Stromal cell of bone marrow (primary cell): ENCODE results near the gene UPK2.

Experiments used
- DNase-seq: peaks from one replicate; pipeline ENCODE4 v3.0.0-alpha.2; 2012; ENCODE audit warnings: low read depth

The UPK2 gene

DNA sequence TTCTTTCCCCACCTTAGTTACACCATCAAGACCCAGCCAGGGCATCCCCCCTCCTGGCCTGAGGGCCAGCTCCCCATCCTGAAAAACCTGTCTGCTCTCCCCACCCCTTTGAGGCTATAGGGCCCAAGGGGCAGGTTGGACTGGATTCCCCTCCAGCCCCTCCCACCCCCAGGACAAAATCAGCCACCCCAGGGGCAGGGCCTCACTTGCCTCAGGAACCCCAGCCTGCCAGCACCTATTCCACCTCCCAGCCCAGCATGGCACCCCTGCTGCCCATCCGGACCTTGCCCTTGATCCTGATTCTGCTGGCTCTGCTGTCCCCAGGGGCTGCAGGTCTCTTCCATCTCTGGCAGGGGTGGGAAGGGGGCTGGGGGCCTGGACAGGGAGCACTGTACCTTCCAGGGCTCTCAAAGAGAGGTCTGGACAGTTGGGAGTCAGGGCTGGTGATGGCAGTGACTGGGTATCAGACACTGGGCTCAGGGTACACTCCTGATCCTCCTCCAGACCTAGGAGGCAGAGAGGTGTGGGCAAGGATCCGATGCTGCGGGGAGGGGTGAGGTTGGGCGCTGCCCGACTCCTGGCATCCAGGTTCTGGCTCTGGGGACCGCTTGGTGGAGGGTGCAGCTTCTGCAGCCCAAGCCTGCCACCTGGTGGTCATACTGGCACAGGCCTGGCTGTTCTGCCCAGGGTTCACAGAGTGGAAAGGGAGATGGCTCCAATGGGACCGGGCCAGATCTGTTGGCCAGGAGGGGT, at the start of gene UPK2:
Gene UPK2, plus strand, starts transcription at position 205 of the 753 bp plus-strand sequence. Its CDS starts 53 bp downstream, at position 258.
- DNase-seq, result peak; percentile 44

DNA sequence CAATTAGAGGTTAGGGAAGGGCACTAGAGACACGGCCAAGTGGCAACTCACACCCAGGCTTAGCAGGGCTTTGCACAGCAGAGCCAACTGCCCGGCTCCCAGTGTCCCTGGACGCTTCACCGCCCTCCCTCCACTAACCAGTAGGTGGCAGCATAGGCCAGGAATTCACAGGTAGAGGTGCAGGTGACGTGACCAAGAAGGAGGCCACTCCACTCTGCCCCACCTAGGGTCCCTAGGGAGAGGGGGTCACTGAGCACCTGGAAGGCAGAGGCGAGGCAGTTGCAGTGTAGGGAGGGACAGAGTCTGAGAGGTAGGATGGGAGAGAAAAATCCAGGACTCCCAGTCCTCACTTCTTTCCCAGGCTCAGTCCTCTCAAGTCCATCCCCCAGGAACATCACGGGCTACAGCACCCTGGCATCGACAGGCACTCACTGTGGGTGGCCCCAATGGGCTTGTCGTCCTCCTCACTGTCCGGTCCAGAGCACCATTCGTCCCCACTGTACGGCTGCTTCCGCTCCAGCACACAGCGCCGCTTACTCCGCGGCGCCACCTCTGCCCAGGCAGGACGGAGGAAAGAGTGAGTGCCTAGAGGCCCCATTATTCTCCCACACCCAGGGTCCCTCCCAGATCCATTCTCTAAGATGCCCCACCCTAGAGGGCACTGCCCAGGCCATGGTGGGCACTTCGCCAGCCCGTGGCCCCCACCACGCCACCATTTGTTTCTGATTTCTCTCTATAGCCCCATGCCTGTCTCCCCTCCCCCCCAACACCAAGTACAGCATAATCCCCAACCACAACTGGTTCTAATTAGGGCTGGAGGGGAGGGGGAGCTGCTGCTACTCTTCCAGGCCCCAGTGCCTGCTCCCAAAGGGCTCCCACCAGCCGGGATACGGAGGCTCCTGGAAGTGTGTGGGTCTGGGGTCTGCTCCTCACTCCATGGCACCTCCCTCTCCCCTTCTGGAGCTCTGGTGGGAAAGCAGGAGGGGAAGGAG, 48.8 kb upstream of the UPK2 start:
- peak; percentile 59 for DNase-seq

DNA sequence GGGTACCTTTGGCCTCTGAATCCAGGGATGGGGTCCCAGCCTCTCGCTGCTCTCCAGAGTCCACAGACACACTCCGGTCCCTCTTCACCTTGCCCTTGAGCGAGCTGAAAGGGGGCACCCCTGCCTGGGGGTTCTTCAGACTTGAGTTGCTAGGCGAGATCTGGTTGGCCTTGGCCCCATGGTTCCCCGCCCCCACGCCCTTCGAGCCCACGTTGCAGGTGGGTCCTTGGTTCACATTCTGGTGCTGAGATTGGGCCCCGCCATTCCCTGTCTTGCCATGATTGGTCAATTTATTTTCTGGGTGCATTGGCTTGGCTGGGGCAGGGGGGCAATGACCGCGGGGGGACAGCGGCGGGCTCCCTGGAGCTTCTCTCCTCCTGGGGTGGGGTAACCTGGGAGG, 47.8 kb upstream of the UPK2 start:
- no peak for DNase-seq

DNA sequence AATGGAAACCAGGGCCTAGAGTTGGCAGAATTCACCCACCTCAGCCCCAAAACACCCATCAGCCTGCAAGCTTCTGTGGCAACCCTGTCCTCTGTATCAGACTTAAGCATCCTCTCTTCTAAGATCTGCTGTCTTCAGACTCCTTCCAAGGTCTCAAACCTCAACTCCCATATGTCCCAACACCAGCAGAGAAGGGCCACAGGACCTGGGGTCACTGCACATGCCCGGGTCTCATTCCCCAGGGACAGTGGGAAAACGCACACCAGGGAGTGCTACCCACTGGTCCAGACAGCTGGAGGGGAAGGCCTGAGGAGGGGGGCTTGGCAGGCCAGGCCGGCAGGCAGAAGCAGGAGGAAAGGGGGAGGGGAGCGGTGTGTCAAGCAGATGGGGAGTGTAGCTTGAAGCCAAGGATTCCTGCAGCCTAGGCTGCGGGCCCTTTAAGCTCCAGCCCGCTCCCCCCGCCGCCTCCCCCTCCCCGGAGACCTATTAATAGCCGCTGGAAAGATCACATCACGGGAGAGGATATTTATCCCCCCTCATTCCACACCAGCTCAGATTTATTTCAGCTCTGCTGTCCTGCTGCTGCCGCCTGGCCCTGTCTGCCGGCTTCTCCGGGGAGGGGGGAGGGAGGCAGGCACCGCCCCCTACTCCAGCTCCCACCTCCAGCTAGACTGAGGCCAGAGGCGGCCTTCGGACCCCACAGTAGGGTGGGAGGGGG, 47.0 kb upstream of the UPK2 start:
- peak; percentile 85 for DNase-seq

DNA sequence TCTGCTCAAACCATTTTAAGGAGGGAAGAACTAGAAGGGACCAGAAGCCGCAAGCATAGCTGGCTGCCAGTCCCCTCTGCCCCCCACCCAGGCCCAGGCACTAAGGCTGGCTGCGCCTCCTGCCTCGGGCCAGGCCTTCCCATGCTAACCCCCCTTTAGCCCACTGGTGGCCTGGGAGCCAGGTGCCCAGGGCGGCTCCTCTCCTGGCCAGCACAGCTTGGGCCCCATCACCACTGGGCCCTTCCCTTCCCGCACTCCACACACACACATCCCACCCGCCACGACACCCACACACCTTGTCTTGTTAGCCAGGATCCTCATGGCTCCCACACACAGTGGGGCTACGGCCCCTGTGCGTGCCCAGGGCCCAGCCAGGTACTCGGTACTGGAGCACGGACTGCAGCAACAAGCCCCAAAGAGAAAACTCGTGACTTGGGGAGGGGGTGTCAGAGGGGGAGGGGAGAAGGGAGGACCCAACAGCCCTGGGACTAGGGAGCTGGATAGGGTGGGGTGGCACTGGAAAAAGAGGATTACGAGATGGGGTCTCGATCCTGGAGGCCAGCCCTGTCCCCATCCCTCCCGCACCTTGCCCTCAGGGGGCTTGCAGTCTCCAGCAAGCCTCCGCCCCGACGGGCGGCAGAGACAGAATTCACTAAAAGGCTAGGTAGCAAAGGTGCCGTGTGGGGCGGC, 46.3 kb upstream of the UPK2 start:
- DNase-seq, result no peak

DNA sequence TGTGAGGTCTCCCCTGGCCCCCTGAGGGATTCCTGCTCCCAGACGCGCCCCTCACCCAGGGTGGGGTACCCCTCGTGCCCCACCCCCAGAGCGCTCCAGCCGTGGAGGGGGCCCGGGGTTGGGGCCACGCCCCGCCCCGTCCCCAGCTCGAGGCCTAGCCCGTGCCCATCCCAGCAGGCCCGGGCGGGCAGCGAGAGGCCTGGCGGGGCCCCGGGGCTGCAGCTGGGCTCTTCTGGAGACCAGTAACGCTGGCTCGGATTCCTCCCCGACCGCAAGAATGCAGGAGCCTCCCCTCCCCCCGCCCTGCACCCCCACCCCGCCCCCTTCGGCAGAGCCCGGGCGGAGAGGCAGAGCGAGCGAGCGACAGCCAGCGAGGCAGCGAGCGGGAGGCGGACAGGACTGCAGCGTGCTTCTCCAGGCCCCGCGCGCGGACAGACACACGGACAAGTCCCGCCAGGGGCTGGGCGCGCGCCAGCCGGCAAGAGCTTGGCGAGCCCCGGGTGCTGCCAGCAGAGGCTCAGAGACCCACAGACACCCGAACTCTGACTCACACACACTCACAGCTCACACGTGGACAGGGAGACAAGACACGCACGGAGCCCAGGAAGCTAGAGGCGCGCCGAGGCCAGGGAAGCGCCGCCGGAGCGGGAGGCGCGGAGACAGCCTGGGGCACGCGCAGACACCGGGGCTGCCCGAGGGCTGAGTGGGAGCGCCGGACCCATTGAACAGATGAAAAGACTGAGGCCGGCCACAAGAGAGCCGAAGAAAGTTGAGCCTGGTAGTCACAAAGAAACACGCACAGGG, 45.6 kb upstream of the UPK2 start:
- DNase-seq, result peak; percentile 87

DNA sequence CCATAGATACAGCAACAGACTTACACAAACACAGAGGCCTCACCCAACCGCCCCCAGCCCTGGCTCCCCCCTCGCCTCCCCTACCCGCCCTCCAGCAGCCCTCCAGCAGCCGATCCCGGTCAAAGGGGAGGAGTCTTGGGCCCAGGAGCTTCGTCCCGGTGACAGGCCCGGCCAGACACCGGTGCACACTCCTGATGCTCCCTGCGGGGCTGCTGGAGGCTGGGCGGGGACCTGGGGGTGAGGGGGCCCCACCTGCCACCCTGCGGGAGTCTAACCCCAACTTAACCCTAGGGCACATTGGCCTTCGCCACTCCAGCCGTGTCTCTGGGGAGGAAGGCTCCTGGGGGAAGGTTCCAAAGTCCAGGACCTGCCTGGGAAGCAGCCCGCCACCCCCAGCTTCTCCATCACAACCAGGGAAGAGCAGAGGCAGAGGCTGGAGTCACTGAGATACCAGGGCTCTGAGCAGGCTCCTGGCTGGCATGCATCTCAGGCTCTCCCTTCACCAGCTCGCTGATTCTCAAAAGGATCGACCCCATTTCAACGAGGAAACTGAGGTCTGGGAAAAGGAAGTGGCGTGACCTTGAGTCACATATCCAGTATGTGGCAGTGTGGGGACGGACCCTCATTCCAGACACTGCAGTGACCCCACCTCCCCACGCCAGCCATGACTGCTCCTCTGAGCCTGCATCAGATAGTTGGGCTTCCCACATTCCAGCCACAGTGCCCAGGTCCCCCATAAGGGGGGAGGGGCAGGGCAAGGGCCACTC, 44.8 kb upstream of the UPK2 start:
- no peak for DNase-seq

DNA sequence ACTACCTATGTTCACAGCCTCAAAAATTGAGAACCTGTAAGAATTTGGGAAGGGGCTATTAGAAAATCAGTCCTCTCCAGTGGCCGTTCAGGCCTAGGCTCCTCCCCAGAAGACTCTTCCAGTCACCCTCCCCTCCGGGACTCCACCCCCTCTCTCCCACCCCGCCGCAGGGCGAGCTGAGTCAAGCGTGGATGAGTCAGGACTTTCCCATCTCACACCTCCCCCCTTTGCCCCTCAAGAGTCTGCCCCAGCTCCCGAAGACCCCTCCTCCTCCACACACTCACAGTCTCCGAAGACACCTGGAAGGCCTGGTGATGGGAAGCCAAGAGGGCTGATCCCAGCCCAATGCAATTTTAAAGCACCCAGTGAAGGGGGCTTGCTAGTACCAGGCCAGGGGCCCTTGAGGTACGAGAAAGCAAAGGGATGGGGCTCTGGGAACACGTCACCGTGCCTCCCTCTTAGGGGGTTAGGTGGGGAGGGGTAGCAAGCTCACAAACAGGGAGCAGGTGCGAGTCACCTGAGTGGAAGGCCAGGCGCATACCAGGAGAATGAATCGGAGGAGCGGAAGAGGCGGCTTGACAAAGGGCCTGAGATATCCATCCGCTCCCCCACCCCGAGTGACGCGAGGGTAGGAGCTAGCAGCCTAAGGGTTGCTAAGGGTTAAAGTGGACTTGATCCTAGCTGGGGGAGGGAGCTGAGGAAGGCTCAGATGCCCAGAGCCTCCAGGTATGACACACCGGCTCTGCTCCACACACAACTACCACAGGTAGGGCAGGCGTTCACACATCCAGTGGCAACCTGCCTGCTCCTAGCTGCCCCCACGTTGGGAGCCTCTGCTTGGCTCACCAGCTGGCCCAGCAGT, 44.0 kb upstream of the UPK2 start:
- peak; percentile 84 for DNase-seq

DNA sequence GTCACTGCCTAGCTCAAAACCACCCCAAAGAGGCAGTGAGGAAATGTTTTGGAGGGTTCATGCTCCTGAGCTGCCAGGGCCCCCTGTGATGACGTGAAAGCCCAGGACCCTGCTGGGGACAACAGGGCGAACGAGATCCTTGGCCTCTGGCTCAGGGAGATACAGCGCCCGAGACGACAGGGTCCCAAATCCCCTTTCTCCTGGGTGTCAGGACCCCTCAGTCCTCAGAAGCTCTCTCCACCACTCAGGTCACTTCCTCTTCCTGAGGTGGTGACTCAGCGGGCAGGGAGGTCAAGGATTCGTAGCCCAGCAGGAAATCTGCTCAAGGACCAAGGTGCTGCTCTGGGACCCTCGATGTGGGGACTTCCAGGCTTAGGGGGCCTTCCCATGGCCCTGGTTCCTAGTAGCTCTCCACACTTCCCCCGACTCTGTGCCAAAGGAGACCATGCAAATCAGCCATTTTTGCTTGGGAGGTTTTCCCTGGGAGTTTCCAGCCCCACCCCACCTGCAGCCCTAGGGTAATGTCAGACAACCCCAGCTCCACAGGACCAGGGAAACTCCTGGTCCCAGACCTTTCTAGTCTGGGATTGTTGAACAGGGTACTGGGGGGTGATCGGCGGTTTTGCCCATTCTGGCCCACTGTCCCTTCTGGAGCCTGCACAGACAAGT, 43.2 kb upstream of the UPK2 start:
- DNase-seq, result no peak

DNA sequence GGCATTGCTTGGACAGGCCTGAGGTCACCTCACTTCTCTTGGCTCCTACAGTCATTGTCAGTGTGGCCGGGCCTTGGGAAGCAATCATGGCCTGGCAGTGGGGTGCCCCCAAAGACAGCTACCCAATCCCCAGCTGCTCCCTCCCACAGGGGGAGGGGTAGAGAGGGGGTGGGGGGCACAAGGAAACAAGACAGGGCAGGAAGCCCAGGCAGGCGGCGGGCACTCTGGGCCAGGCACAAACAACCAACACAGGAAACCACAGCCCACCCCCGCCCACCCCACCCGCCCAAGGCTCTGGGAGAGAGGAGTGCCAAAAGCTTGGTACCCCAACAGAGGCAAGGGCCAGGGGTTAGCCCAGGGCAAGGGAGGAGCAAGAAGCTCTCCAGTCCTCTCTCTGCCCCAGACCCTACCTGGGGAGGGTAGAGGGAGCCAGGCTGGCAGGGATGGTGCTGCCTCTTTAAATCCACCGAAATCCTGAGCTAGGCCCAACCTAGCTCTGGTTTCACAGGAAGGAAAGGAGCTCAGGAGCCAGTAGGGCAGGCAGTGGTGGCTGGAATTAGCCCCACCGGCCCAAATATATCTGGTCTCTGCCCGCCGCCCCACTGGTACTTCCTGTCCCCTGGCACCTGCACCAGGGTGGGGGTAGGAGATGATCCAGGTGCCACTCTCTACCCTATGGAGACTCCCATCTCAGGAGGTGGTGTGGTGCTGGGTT, 42.5 kb upstream of the UPK2 start:
- no peak for DNase-seq

DNA sequence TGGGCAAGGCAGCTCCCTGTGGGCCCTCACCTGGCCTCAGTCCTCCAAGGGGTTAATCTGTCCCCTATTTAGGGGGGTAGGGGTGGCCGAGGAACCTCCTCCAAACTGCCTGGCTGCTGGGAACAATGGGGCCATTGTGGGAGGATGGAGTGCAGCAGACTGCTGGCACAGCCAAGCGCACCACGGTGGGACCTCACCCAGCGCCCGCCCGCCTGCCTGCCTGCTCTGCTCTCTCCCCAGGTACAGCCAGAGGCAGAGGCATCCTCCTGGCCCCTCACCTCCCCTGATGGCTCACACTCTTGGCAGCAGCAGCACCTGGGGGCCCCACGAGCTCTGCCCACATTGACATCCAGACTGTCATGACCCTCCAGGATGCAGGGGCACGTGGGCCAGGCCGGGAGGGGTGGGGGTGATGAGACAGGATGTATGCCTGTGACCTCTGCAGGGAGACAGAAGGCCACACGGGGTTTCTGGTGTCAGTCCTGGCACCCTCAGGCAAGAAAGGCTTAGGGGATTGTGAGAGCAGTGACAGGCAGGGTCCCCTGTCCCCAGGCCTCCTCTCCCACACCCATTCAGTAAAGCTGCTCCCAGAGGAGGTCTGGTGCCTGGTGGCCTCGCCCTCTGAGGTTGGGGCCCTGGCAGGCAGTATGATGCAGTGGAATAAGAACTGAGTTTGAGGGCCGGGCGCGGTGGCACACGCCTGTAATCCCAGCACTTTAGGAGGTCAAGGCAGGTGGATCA, 41.8 kb upstream of the UPK2 start:
- DNase-seq, result no peak

DNA sequence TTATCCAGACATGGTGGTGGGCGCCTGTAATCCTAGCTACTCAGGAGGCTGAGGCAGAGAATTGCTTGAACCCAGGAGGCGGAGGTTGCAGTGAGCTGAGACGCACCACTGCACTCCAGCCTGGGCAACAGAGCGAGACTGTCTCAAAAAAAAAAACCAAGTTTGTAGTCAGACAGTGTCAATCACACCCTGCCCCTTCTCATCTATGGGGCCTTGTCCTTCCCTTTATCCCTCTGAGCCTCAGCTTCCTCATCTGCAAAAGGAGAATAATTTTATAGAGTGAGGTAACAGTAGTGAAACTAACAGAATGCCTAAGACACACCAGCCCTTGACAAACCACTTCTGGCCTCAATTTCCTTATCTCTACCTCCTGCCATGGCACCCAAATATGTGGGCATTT, 41.1 kb upstream of the UPK2 start:
- no peak for DNase-seq

DNA sequence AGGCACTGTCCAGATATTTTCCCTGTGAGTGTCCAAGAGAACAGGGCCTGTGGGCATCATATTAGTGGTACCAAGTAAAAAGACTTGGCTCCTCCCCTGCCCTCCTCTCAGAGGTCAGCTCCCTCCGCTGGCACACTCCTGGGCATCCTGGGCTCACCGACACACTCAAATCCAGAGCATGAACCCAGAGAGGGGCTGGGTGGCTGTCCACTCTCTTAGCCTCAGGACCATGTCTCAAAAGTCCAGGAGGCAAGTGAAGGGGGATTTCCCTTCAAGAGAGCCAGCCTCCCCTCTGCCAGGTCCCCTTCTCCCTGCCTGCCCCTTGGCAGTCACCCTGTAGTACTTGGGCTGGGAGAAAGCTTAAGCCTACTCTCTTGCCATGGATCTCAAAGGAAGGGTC, 40.7 kb upstream of the UPK2 start:
- DNase-seq, result no peak

DNA sequence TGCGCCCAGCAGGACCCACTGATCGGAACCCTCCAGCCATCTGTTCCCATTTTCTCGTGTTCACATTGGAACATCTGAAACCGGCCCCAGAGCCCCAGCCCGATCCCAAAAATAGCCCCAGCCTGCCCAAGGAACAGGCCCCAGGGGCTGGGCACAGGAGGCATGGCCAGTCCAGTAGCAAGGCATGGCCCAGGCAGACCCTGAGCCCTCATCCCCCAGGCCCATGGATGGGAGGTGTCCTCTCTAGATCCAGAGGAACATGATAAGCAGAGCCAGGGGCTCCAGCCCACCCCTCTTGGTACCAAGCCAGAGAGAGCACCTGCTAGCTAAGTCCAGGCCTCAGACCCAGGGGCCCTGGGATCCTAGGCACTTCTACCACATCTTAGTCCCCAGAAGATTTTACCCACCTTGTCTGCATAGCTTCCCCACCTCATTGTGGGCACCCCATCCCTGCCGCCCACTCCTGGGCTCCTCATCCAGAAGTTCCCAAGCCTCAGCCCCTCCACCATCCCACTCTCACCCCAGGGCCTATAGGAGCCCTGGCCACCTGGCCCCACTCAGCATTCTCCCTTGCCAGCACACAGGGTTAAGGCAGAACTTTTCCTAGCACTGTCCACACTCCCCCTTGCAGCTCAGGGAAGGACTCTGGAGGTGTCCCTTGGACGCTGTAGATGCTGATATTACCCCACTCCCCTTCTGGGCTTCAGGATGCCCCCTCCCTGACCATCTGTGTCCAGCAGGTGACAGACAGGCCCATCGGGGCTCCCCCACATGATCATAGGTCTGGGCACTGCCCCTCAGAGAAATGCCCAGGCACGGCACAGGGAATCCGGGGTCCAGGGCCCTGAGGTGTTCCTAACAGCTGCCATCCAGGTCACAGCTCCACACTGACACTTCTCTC, 39.9 kb upstream of the UPK2 start:
- no peak for DNase-seq

DNA sequence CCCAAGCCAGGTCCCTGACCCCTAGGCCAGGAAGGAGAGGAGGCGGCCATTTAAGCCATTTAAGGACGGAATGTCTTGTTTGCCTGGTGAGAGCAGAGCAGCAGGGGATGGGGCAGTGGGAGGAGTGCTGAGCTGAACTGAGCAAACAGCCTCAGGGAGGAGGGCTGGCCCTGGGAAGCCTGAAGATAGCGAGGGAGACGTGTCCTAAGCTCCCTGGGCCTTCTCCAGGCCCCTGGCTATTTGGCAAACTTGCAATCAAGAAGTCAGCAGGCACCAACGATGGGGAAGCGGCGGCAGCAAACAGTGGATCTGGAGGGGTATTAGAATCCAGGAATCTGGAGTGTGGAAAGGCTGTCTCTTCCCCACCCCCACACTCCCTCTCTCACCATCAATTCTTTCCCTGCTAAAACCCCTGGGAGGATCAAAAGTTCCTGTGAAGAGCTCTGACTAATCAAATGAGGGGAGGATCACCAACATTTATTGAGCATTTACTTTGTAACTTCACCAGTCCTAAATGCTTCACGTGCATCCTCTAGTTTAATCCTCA, 39.2 kb upstream of the UPK2 start:
- peak; percentile 75 for DNase-seq
